ENCODE results near the gene DEAF1.

The DEAF1 gene

DNA sequence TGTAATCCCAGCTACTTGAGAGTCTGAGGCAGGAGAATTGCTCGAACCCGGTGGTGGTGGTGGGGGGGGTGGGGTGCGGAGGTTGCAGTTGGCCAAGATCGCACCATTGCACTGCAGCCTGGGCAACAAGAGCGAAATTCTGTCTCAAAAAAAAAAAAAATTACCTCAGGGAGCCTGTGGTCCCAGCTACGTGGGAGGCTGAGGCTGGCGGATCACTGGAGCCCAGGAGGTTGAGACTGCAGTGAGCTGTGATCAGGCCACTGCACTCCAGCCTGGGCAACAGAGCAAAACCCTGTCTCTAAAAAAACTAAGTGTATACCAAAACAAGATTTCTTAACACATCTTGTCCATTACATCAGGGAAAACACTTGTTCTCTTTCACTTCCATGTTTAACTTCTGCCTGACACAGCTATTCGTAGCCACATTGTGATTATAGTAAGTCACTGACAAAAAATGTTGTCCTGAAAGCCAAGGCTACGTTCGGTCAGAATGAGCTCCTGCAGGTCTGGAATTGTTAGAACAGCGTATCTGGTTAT, 2.0 kb upstream of the DEAF1 start:
- H3K4me3 ChIP-seq (ENCODE audit: low read depth, low read length): peak overlapping the region; percentile 85
- TF ChIP-seq, protein P1, sequence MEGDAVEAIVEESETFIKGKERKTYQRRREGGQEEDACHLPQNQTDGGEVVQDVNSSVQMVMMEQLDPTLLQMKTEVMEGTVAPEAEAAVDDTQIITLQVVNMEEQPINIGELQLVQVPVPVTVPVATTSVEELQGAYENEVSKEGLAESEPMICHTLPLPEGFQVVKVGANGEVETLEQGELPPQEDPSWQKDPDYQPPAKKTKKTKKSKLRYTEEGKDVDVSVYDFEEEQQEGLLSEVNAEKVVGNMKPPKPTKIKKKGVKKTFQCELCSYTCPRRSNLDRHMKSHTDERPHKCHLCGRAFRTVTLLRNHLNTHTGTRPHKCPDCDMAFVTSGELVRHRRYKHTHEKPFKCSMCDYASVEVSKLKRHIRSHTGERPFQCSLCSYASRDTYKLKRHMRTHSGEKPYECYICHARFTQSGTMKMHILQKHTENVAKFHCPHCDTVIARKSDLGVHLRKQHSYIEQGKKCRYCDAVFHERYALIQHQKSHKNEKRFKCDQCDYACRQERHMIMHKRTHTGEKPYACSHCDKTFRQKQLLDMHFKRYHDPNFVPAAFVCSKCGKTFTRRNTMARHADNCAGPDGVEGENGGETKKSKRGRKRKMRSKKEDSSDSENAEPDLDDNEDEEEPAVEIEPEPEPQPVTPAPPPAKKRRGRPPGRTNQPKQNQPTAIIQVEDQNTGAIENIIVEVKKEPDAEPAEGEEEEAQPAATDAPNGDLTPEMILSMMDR (IDR thresholded peaks at IDR 0.05; ENCODE audit: low read depth, low read length, missing control alignments): no peak
- no peak for DNase-seq (ENCODE audit: low read depth)

DNA sequence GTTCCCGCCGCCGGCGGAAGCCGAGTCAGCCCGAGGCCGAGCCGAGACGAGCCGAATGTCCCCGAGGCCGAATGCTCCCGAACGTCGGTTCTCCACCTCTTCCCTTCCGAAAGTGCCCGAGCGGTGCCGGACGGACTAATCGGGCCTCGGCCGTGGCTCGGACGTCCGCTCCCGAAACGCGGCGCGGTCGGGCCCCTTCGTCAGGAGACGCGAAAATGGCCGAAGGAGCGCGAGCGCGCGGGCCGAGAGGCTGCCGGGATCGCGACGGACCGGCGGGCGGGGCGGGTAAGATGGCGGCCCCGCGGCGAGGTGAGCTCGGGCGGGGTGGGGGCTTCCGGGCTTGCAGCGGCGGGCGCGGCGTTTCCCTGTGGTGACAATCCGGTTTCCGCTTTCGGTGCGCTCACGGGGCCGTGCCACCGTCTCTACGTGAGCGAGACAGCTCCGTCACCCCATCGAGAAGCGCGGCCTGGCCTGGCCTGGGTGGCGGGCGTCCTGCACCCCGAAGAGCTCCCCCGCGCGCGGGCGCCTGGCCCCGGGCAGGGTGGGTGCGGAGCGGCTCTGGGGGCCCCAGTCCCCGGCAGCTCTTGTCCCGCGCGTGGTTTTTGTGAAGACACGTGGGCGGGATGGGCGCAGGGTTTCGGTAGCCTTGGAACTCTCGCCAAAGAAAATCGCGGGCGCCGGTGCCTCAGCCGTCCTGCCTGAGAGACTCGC, 671 bp upstream of the DEAF1 start, which contains the start of gene TMEM80:
TMEM80 (plus strand) TSS at position 279 of the 711 bp plus-strand sequence; CDS start at position 291, 12 bp downstream.
- peak; percentile 92 for DNase-seq (ENCODE audit: low read depth)
- peak within 1 kb of the TSS; percentile 85 for H3K4me3 ChIP-seq (ENCODE audit: low read depth, low read length)
- TF ChIP-seq, protein P1 (IDR thresholded peaks at IDR 0.05; ENCODE audit: low read depth, low read length, missing control alignments): no peak

DNA sequence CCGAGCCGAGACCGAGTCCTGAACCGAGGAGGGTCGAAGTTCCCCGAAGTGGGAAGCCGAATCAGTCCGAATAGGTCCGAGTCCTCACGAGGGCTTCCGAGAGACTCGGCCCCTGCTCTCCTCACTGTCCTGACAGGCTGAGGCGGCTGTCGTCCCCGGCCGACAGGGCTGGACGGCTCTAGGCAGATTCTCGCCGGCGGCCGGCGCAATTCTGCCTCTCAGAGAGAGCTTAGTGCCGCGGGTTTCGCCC, 191 bp upstream of the DEAF1 start:
- TF ChIP-seq, protein P1 (IDR thresholded peaks at IDR 0.05; ENCODE audit: low read depth, low read length, missing control alignments): no peak
- no peak for DNase-seq (ENCODE audit: low read depth)
- H3K4me3 ChIP-seq (ENCODE audit: low read depth, low read length): peak overlapping the region; percentile 85

DNA sequence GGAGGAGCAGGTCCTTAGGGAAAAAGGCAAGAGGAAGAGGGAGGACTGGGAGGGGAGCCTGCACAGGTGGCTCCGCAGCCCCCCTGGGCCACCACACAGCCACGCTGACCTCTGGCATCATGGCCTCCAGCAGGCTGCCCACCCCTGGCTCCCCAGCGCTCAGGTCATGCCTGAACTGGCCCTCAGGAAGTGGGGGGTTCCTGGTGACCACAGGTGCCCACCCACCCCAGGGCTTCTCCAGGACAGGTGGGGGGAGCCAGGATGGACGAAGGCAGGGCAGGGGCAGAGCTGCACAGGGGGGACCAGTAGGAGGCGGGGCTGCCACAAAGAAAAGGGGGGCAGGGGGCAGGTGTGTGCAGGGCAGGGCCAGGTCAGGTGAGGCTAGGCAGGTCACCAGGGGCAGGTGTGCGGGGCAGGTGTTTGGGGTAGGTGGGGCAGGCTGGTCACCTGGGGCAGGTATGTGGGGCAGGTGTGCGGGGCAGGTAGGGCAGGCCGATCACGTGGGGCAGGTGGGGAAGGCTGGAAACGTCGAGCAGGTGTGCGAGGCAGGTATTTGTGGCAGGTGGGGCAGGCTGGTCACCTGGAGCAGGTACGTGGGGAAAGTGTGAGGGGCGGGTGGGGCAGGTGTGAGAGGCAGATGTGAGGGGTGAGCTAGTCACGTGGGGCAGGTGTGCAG, 997 bp downstream of the DEAF1 start:
- TF ChIP-seq, protein P1 (IDR thresholded peaks at IDR 0.05; ENCODE audit: low read depth, low read length, missing control alignments): no peak
- peak overlapping the region; percentile 61 for H3K4me3 ChIP-seq (ENCODE audit: low read depth, low read length)
- no peak for DNase-seq (ENCODE audit: low read depth)

DNA sequence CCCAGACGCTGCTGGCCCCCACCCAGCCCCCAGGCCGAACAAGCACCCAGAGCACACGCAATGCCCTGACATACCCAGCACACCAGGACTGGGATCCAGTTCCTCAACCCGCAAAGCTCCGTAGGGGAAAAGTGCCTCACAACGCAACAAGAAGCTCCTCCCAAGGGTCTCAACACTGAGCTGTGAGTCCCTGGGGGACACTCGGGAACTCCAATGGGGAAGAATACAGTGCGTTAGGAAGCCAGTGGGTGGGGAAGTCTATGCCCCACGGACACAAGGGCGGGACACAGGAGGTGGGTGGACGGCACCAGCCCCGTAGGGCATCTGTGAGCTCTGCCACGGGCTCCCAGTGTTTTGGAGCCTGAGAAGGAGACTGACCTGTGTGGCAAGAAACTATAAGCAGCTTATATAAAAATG, 1.6 kb downstream of the DEAF1 start:
- DNase-seq (ENCODE audit: low read depth): no peak
- TF ChIP-seq, protein P1 (IDR thresholded peaks at IDR 0.05; ENCODE audit: low read depth, low read length, missing control alignments): no peak
- peak overlapping the region; percentile 61 for H3K4me3 ChIP-seq (ENCODE audit: low read depth, low read length)

DNA sequence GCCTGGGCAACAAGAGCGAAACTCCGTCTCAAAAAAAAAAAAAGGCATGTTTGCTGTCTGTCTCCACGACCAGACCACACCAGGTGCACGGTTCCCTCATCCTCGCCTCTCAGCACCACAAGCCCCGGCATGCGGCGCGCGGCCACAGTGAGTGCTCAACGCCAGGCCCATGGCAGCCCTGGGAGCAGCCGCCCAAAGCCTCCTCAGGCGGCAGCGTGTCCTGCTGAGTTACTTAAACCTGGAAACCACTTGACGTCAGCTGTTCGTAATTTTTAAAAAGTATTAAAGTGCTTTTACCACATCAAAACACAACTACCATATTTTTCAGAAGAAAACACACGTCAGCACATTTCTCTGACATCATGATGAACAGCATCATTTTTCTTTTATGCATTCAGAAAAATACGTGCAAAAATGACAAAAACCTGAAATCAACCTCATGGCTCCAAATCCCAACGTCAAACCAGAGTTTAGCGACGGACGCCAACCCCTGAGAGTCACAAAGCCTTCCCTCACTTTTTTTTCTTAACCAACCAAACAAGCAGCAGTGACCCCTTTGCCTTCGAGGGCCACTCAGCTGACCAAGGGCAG, 2.1 kb downstream of the DEAF1 start:
- H3K4me3 ChIP-seq (ENCODE audit: low read depth, low read length): peak overlapping the region; percentile 61
- TF ChIP-seq, protein P1 (IDR thresholded peaks at IDR 0.05; ENCODE audit: low read depth, low read length, missing control alignments): no peak
- DNase-seq (ENCODE audit: low read depth): no peak

Data from GM12864 (cell line).